DND-41 (cell line): ENCODE results near the gene CADM2.
"Not testable (repeated sequence)": the region's sequence is repeated elsewhere in the genome, so short reads cannot be mapped to it uniquely, and the experiment has no call there.

Source experiments
- ATAC-seq: fragments of 200-7000 bp; cut with Tn5 transposase; 3 replicates; pipeline ENCODE4 v1.9.1; 2021; ENCODE audit warnings: low read depth; ENCODE audit not compliant: insufficient read depth
- DNase-seq: peaks from one replicate; pipeline ENCODE4 v3.0.0-alpha.2; 2020
- H2AFZ ChIP-seq: 2 replicates; pipeline ENCODE4 v1.6.0; 2012; ENCODE audit warnings: low read depth, low read length
- H3K27ac ChIP-seq: 2 replicates; pipeline ENCODE4 v1.5.1; 2012; ENCODE audit warnings: low read length, inconsistent platforms
- H3K27me3 ChIP-seq: fragments of 200-600 bp; sonication (generic); 2 replicates; pipeline ENCODE4 v1.6.0; 2012; ENCODE audit warnings: low read length, mild to moderate bottlenecking, inconsistent platforms; ENCODE audit not compliant: insufficient read depth, poor library complexity
- H3K36me3 ChIP-seq: 2 replicates; pipeline ENCODE4 v1.5.1; 2012; ENCODE audit warnings: low read length, inconsistent platforms; ENCODE audit not compliant: insufficient read depth
- H3K4me1 ChIP-seq: 2 replicates; pipeline ENCODE4 v1.5.1; 2012; ENCODE audit warnings: mild to moderate bottlenecking, low read length; ENCODE audit not compliant: insufficient read depth
- H3K4me2 ChIP-seq: 2 replicates; pipeline ENCODE4 v1.6.0; 2012; ENCODE audit warnings: mild to moderate bottlenecking, moderate library complexity, low read length, inconsistent platforms; ENCODE audit not compliant: insufficient read depth
- H3K4me3 ChIP-seq, 2 experiments: fragments of 200-600 bp in 1 of 2; shearing (Covaris generic) in 1 of 2; 2 replicates each; pipeline ENCODE4 v1.5.1; 2012 to 2016; ENCODE audit warnings: inconsistent platforms in 2 of 2, low read length in 2 of 2, mild to moderate bottlenecking in 2 of 2, low read depth in 1 of 2, moderate library complexity in 1 of 2
- H3K79me2 ChIP-seq: 2 replicates; pipeline ENCODE4 v1.6.0; 2012; ENCODE audit warnings: low read length, inconsistent platforms; ENCODE audit not compliant: insufficient read depth
- H3K9ac ChIP-seq: 2 replicates; pipeline ENCODE4 v1.6.0; 2012; ENCODE audit warnings: low read depth, mild to moderate bottlenecking, inconsistent platforms, low read length, moderate library complexity
- H3K9me3 ChIP-seq: 2 replicates; pipeline ENCODE4 v1.5.1; 2012; ENCODE audit warnings: low read length, moderate library complexity, mild to moderate bottlenecking, inconsistent platforms; ENCODE audit not compliant: insufficient read depth, severe bottlenecking
- H4K20me1 ChIP-seq: 2 replicates; pipeline ENCODE4 v1.6.0; 2012; ENCODE audit warnings: low read length; ENCODE audit not compliant: insufficient read depth
- EZH2 ChIP-seq: IDR thresholded peaks from 3 replicates; pipeline ENCODE4 v1.6.1; 2012; ENCODE audit warnings: borderline replicate concordance, low read depth, mild to moderate bottlenecking, moderate library complexity, low read length, inconsistent platforms; ENCODE audit not compliant: severe bottlenecking
- TF ChIP-seq, protein P1 (sequence below): IDR thresholded peaks from 2 replicates; pipeline ENCODE4 v1.5.1; 2012; ENCODE audit warnings: borderline replicate concordance, low read length, moderate library complexity, mild to moderate bottlenecking; ENCODE audit not compliant: poor library complexity, severe bottlenecking; ENCODE audit errors: extremely low read depth

The CADM2 gene

GRCh38 chr3:85100316-85100715 is 141.5 kb downstream of the CADM2 start:
- no peak overlapping the region for H3K9ac ChIP-seq
- no peak overlapping the region for H3K27ac ChIP-seq
- DNase-seq = no peak
- H3K9me3 ChIP-seq = peaks cover 2% of the 10 kb centered on the region
- no peaks in the 10 kb centered on the region for H4K20me1 ChIP-seq
- no peaks in the 10 kb centered on the region for H3K36me3 ChIP-seq
- H3K79me2 ChIP-seq = no peaks in the 10 kb centered on the region
- no peak for ATAC-seq
- no peak overlapping the region for H3K4me3 ChIP-seq
- no peak for TF ChIP-seq EZH2
- TF ChIP-seq, protein P1, sequence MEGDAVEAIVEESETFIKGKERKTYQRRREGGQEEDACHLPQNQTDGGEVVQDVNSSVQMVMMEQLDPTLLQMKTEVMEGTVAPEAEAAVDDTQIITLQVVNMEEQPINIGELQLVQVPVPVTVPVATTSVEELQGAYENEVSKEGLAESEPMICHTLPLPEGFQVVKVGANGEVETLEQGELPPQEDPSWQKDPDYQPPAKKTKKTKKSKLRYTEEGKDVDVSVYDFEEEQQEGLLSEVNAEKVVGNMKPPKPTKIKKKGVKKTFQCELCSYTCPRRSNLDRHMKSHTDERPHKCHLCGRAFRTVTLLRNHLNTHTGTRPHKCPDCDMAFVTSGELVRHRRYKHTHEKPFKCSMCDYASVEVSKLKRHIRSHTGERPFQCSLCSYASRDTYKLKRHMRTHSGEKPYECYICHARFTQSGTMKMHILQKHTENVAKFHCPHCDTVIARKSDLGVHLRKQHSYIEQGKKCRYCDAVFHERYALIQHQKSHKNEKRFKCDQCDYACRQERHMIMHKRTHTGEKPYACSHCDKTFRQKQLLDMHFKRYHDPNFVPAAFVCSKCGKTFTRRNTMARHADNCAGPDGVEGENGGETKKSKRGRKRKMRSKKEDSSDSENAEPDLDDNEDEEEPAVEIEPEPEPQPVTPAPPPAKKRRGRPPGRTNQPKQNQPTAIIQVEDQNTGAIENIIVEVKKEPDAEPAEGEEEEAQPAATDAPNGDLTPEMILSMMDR = no peak
- no peak overlapping the region for H2AFZ ChIP-seq
- H3K4me2 ChIP-seq = no peak overlapping the region
- no peaks in the 10 kb centered on the region for H3K4me1 ChIP-seq
- no peaks in the 10 kb centered on the region for H3K27me3 ChIP-seq

DNA sequence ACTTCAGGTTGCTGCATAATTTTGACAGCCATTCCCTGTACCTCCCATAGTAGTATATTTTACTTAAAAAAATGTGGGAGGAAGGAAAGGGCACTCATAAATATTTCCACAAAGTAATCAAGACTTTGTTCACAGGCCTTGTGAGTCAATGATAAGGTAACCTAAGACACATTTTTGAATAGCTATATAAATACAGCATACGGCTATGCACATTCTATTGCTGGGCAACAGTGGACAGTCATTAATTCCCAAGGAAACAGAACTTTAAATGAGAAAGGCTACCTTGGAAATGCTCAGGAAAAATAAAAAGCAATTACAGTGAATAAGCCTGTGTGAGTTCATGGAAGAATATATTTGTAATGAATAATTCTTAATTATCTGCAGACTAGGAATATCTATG is 144.0 kb downstream of the CADM2 start:
- H4K20me1 ChIP-seq = no peaks in the 10 kb centered on the region
- H3K4me1 ChIP-seq = no peaks in the 10 kb centered on the region
- no peaks in the 10 kb centered on the region for H3K27me3 ChIP-seq
- no peak overlapping the region for H3K4me3 ChIP-seq
- H3K79me2 ChIP-seq = no peaks in the 10 kb centered on the region
- DNase-seq = no peak
- H3K9ac ChIP-seq = no peak overlapping the region
- ATAC-seq = no peak
- H3K9me3 ChIP-seq = peaks cover 2% of the 10 kb centered on the region
- no peak overlapping the region for H3K4me2 ChIP-seq
- no peak overlapping the region for H2AFZ ChIP-seq
- H3K27ac ChIP-seq = no peak overlapping the region
- no peak for TF ChIP-seq EZH2
- TF ChIP-seq, protein P1 = no peak
- H3K36me3 ChIP-seq = no peaks in the 10 kb centered on the region

DNA sequence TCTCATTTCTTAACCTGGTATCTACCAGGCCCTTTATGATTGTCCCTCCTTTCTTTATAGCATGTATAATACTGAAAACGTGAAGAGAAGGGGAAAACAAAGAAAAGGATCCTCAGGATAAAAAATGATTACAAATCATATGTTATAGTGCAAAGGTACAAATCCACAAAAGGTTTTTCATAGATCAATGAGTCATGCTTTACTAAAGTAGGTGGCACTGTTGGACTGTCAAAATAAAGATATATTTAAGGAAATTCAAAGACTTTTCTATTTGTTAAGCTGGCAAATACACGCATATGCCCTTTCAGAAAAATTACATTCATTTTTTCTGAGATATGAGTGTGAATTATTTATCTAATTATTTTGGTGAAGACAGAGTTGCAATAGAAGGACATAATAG is 151.6 kb downstream of the CADM2 start:
- Histone ChIP-seq H4K20me1 (no peaks in the 10 kb centered on the region), H3K27ac (no peak overlapping the region), H3K4me2 (no peak overlapping the region), H3K4me3 (no peak overlapping the region), H2AFZ (no peak overlapping the region), H3K9ac (no peak overlapping the region), H3K4me1 (no peaks in the 10 kb centered on the region), H3K36me3 (no peaks in the 10 kb centered on the region), H3K79me2 (no peaks in the 10 kb centered on the region), H3K27me3 (no peaks in the 10 kb centered on the region), H3K9me3 (no peaks in the 10 kb centered on the region)
- no peak for DNase-seq
- ATAC-seq = no peak
- TF ChIP-seq, protein P1 = no peak
- no peak for TF ChIP-seq EZH2

GRCh38 chr3:85120879-85121278 is 162.1 kb downstream of the CADM2 start:
- Histone ChIP-seq H3K27me3 (no peaks in the 10 kb centered on the region), H3K9me3 (no peaks in the 10 kb centered on the region)
- no peak for DNase-seq

DNA sequence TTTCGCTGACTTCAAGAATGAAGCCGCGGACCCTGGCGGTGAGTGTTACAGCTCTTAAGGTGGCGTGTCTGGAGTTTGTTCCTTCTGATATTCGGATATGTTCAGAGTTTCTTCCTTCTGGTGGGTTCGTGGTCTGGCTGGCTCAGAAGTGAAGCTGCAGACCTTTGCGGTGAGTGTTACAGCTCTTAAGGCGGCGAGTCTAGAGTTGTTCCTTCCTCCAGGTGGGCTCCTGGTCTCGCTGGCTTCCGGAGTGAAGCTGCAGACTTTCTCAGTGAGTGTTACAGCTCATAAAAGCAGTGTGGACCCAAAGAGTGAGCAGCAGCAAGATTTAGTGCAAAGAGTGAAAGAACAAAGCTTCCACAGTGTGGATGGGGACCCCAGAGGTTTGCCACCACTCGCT is 174.1 kb downstream of the CADM2 start:
- not testable (repeated sequence) for H3K27ac ChIP-seq, H2AFZ ChIP-seq, H3K4me2 ChIP-seq, H4K20me1 ChIP-seq, H3K4me3 ChIP-seq, H3K4me1 ChIP-seq, H3K27me3 ChIP-seq, ATAC-seq, H3K9ac ChIP-seq, DNase-seq, H3K79me2 ChIP-seq, H3K9me3 ChIP-seq, H3K36me3 ChIP-seq

More at GRCh38 chr3:85120879-85121278, 162.1 kb downstream of the CADM2 start:
- no peak overlapping the region for H3K27ac ChIP-seq
- ATAC-seq = no peak
- H3K4me3 ChIP-seq = no peak overlapping the region
- no peaks in the 10 kb centered on the region for H3K4me1 ChIP-seq
- no peaks in the 10 kb centered on the region for H3K79me2 ChIP-seq
- H3K4me2 ChIP-seq = no peak overlapping the region
- H2AFZ ChIP-seq = no peak overlapping the region
- H4K20me1 ChIP-seq = no peaks in the 10 kb centered on the region
- H3K9ac ChIP-seq = no peak overlapping the region
- H3K36me3 ChIP-seq = no peaks in the 10 kb centered on the region
- TF ChIP-seq, protein P1 = no peak
- TF ChIP-seq EZH2 = no peak
